ENCODE measurements around the gene TCF4.
A peak's percentile ranks its signal among the peaks of the same experiment; 100 is the strongest.

TCF4 gene

GRCh38 chr18:55421615-55422419 is 166.2 kb downstream of the TCF4 start:
- Histone ChIP-seq H3K36me3 (ENCODE audit: control insufficient read depth, insufficient read depth, low read length) (no peaks in the 10 kb centered on the region), H3K9ac (ENCODE audit: low read depth, low read length) (no peak overlapping the region), H3K4me3 (ENCODE audit: low read depth, low read length) (no peak overlapping the region), H3K9me3 (ENCODE audit: control insufficient read depth, insufficient read depth, low read length) (no peaks in the 10 kb centered on the region), H3K27me3 (ENCODE audit: control insufficient read depth, insufficient read depth, low read length) (no peaks in the 10 kb centered on the region), H3K4me1 (ENCODE audit: control insufficient read depth, insufficient read depth, low read length) (peaks cover 37% of the 10 kb centered on the region)

- Histone ChIP-seq H3K4me1 (ENCODE audit: control insufficient read depth, insufficient read depth, low read length) (peaks cover 37% of the 10 kb centered on the region), H3K4me3 (ENCODE audit: low read depth, low read length) (no peak overlapping the region)
Observed at GRCh38 chr18:55421308-55421614, 166.7 kb downstream of the TCF4 start.

GRCh38 chr18:55420665-55421307 is 167.2 kb downstream of the TCF4 start:
- Histone ChIP-seq H3K9ac (ENCODE audit: low read depth, low read length) (no peak overlapping the region), H3K36me3 (ENCODE audit: control insufficient read depth, insufficient read depth, low read length) (no peaks in the 10 kb centered on the region), H3K4me3 (ENCODE audit: low read depth, low read length) (no peak overlapping the region), H3K9me3 (ENCODE audit: control insufficient read depth, insufficient read depth, low read length) (no peaks in the 10 kb centered on the region), H3K4me1 (ENCODE audit: control insufficient read depth, insufficient read depth, low read length) (peaks cover 39% of the 10 kb centered on the region), H3K27me3 (ENCODE audit: control insufficient read depth, insufficient read depth, low read length) (no peaks in the 10 kb centered on the region)

More at GRCh38 chr18:55421308-55421614, 166.7 kb downstream of the TCF4 start:
- Histone ChIP-seq H3K36me3 (ENCODE audit: control insufficient read depth, insufficient read depth, low read length) (no peaks in the 10 kb centered on the region), H3K9me3 (ENCODE audit: control insufficient read depth, insufficient read depth, low read length) (no peaks in the 10 kb centered on the region), H3K27me3 (ENCODE audit: control insufficient read depth, insufficient read depth, low read length) (no peaks in the 10 kb centered on the region), H3K9ac (ENCODE audit: low read depth, low read length) (no peak overlapping the region)

GRCh38 chr18:55419947-55420664 is 167.9 kb downstream of the TCF4 start:
- Histone ChIP-seq H3K4me3 (ENCODE audit: low read depth, low read length) (peak overlapping the region; percentile 0), H3K36me3 (ENCODE audit: control insufficient read depth, insufficient read depth, low read length) (no peaks in the 10 kb centered on the region), H3K9ac (ENCODE audit: low read depth, low read length) (no peak overlapping the region), H3K27me3 (ENCODE audit: control insufficient read depth, insufficient read depth, low read length) (no peaks in the 10 kb centered on the region), H3K4me1 (ENCODE audit: control insufficient read depth, insufficient read depth, low read length) (peaks cover 39% of the 10 kb centered on the region), H3K9me3 (ENCODE audit: control insufficient read depth, insufficient read depth, low read length) (no peaks in the 10 kb centered on the region)

- Histone ChIP-seq H3K9me3 (ENCODE audit: control insufficient read depth, insufficient read depth, low read length) (no peaks in the 10 kb centered on the region), H3K27me3 (ENCODE audit: control insufficient read depth, insufficient read depth, low read length) (no peaks in the 10 kb centered on the region), H3K36me3 (ENCODE audit: control insufficient read depth, insufficient read depth, low read length) (no peaks in the 10 kb centered on the region), H3K9ac (ENCODE audit: low read depth, low read length) (no peak overlapping the region), H3K4me3 (ENCODE audit: low read depth, low read length) (peak overlapping the region; percentile 0), H3K4me1 (ENCODE audit: control insufficient read depth, insufficient read depth, low read length) (peaks cover 39% of the 10 kb centered on the region)
Observed at GRCh38 chr18:55419132-55419946, 168.7 kb downstream of the TCF4 start.

- H3K4me3 ChIP-seq (ENCODE audit: low read depth, low read length), result no peak overlapping the region
- H3K9ac ChIP-seq (ENCODE audit: low read depth, low read length), result no peak overlapping the region
- H3K4me1 ChIP-seq (ENCODE audit: control insufficient read depth, insufficient read depth, low read length), result peaks cover 41% of the 10 kb centered on the region
- no peaks in the 10 kb centered on the region for H3K36me3 ChIP-seq (ENCODE audit: control insufficient read depth, insufficient read depth, low read length)
- H3K27me3 ChIP-seq (ENCODE audit: control insufficient read depth, insufficient read depth, low read length), result no peaks in the 10 kb centered on the region
- H3K9me3 ChIP-seq (ENCODE audit: control insufficient read depth, insufficient read depth, low read length), result no peaks in the 10 kb centered on the region
Observed at GRCh38 chr18:55418439-55418838, 169.6 kb downstream of the TCF4 start.

- Histone ChIP-seq H3K36me3 (ENCODE audit: control insufficient read depth, insufficient read depth, low read length) (no peaks in the 10 kb centered on the region), H3K4me3 (ENCODE audit: low read depth, low read length) (no peak overlapping the region), H3K9ac (ENCODE audit: low read depth, low read length) (no peak overlapping the region), H3K9me3 (ENCODE audit: control insufficient read depth, insufficient read depth, low read length) (no peaks in the 10 kb centered on the region), H3K4me1 (ENCODE audit: control insufficient read depth, insufficient read depth, low read length) (peaks cover 33% of the 10 kb centered on the region), H3K27me3 (ENCODE audit: control insufficient read depth, insufficient read depth, low read length) (no peaks in the 10 kb centered on the region)
Observed at GRCh38 chr18:55416791-55417190, 171.2 kb downstream of the TCF4 start.

GRCh38 chr18:55415258-55415871 is 172.6 kb downstream of the TCF4 start:
- H3K9me3 ChIP-seq (ENCODE audit: control insufficient read depth, insufficient read depth, low read length), result no peaks in the 10 kb centered on the region
- H3K4me3 ChIP-seq (ENCODE audit: low read depth, low read length), result no peak overlapping the region
- H3K36me3 ChIP-seq (ENCODE audit: control insufficient read depth, insufficient read depth, low read length), result no peaks in the 10 kb centered on the region
- H3K27me3 ChIP-seq (ENCODE audit: control insufficient read depth, insufficient read depth, low read length), result no peaks in the 10 kb centered on the region
- H3K4me1 ChIP-seq (ENCODE audit: control insufficient read depth, insufficient read depth, low read length), result peaks cover 25% of the 10 kb centered on the region
- no peak overlapping the region for H3K9ac ChIP-seq (ENCODE audit: low read depth, low read length)

- H3K36me3 ChIP-seq (ENCODE audit: control insufficient read depth, insufficient read depth, low read length), result no peaks in the 10 kb centered on the region
- no peaks in the 10 kb centered on the region for H3K9me3 ChIP-seq (ENCODE audit: control insufficient read depth, insufficient read depth, low read length)
- no peaks in the 10 kb centered on the region for H3K27me3 ChIP-seq (ENCODE audit: control insufficient read depth, insufficient read depth, low read length)
- no peak overlapping the region for H3K9ac ChIP-seq (ENCODE audit: low read depth, low read length)
- peaks cover 22% of the 10 kb centered on the region for H3K4me1 ChIP-seq (ENCODE audit: control insufficient read depth, insufficient read depth, low read length)
- H3K4me3 ChIP-seq (ENCODE audit: low read depth, low read length), result no peak overlapping the region
Observed at GRCh38 chr18:55414475-55414874, 173.5 kb downstream of the TCF4 start.

GRCh38 chr18:55413474-55413873 is 174.5 kb downstream of the TCF4 start:
- no peak overlapping the region for H3K4me3 ChIP-seq (ENCODE audit: low read depth, low read length)
- peaks cover 22% of the 10 kb centered on the region for H3K4me1 ChIP-seq (ENCODE audit: control insufficient read depth, insufficient read depth, low read length)
- no peak overlapping the region for H3K9ac ChIP-seq (ENCODE audit: low read depth, low read length)
- H3K27me3 ChIP-seq (ENCODE audit: control insufficient read depth, insufficient read depth, low read length), result no peaks in the 10 kb centered on the region
- no peaks in the 10 kb centered on the region for H3K36me3 ChIP-seq (ENCODE audit: control insufficient read depth, insufficient read depth, low read length)
- no peaks in the 10 kb centered on the region for H3K9me3 ChIP-seq (ENCODE audit: control insufficient read depth, insufficient read depth, low read length)

Data from iPS-15b (cell line).